GM12891 (cell line): ENCODE results near the gene TRMT44.

Experiments used
- PAX5 ChIP-seq: IDR thresholded peaks from 2 replicates; pipeline ENCODE4 v1.6.1; 2011; ENCODE audit warnings: low read length, moderate library complexity, mild to moderate bottlenecking; ENCODE audit not compliant: insufficient read depth, severe bottlenecking
- POLR2A ChIP-seq: IDR thresholded peaks from 2 replicates; pipeline ENCODE4 v1.6.1; 2011; ENCODE audit warnings: low read depth, low read length, control low read depth
- POLR2AphosphoS5 ChIP-seq: IDR thresholded peaks from 2 replicates; pipeline ENCODE4 v1.6.1; 2011; ENCODE audit warnings: low read depth, low read length, control low read depth
- TAF1 ChIP-seq: IDR thresholded peaks from 2 replicates; pipeline ENCODE4 v1.6.1; 2011; ENCODE audit warnings: low read depth, low read length, control low read depth

DNA sequence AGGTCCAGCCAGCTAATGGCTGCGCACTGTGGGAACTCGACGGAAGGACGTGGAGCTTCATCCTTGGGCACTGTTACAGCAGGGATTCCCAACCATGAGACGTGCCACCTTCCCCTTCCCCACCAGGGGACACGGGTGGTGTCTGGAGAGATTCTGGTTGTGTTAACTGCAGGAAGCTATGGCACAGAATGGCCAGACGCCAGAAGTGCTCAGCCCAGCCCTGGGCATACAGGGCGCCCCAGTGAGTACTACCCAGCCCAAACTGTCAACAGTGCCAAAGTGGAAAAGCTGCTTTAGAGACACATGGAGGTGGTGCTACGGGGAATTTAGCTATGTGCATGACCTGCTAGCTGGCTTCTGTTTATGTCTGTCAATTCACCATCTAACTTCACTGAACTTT is 32.8 kb upstream of the TRMT44 start:
- TF ChIP-seq PAX5 (no peak), POLR2A (no peak), POLR2AphosphoS5 (no peak), TAF1 (no peak)
